DOHH2 (cell line): Measurements from ENCODE around the gene UBAP1.
"Not testable (repeated sequence)": the region's sequence is repeated elsewhere in the genome, so short reads cannot be mapped to it uniquely, and the experiment has no call there.

Experiments used
- H3F3A ChIP-seq: fragments of 200-600 bp; sonication (generic), shearing (Covaris generic); 2 replicates; pipeline ENCODE4 v1.6.0; 2016; ENCODE audit warnings: antibody characterized with exemption, mild to moderate bottlenecking; ENCODE audit not compliant: control insufficient read depth, insufficient read depth
- H3K27ac ChIP-seq: fragments of 200-600 bp; sonication (generic); 2 replicates; pipeline ENCODE4 v1.5.1; 2014; ENCODE audit warnings: low read depth, mild to moderate bottlenecking, low read length, moderate library complexity
- H3K27me3 ChIP-seq: fragments of 200-600 bp; sonication (generic); 2 replicates; pipeline ENCODE4 v1.6.1; 2014; ENCODE audit warnings: mild to moderate bottlenecking, low read length, mixed read lengths; ENCODE audit not compliant: control insufficient read depth
- H3K36me3 ChIP-seq: fragments of 200-600 bp; sonication (generic); 2 replicates; pipeline ENCODE4 v1.6.1; 2014; ENCODE audit warnings: mild to moderate bottlenecking, low read length, moderate library complexity, mixed read lengths; ENCODE audit not compliant: control insufficient read depth
- H3K4me1 ChIP-seq: fragments of 200-600 bp; sonication (generic); 2 replicates; pipeline ENCODE4 v1.6.1; 2014; ENCODE audit warnings: mild to moderate bottlenecking, low read length, mixed read lengths; ENCODE audit not compliant: control insufficient read depth
- H3K4me2 ChIP-seq: fragments of 200-600 bp; sonication (generic); 2 replicates; pipeline ENCODE4 v1.6.0; 2014; ENCODE audit warnings: mild to moderate bottlenecking, low read length, moderate library complexity
- H3K4me3 ChIP-seq: fragments of 200-600 bp; sonication (generic); 2 replicates; pipeline ENCODE4 v1.5.1; 2014; ENCODE audit warnings: mild to moderate bottlenecking, low read length, mixed read lengths
- H3K79me2 ChIP-seq: fragments of 200-600 bp; sonication (generic); 2 replicates; pipeline ENCODE4 v1.6.1; 2014; ENCODE audit warnings: mild to moderate bottlenecking, low read length, mixed read lengths; ENCODE audit not compliant: control insufficient read depth
- H3K9me2 ChIP-seq: fragments of 200-600 bp; sonication (generic); replicated peaks from 2 replicates; pipeline ENCODE4 v1.6.1; 2014; ENCODE audit warnings: mild to moderate bottlenecking, low read length, mixed read lengths; ENCODE audit not compliant: control insufficient read depth
- H3K9me3 ChIP-seq: fragments of 200-600 bp; sonication (generic); 2 replicates; pipeline ENCODE4 v1.6.1; 2014; ENCODE audit warnings: antibody characterized with exemption, low read length, mixed read lengths; ENCODE audit not compliant: control insufficient read depth, insufficient read depth
- H4K20me1 ChIP-seq: fragments of 200-600 bp; sonication (generic); 2 replicates; pipeline ENCODE4 v1.6.0; 2014; ENCODE audit warnings: low read depth, mild to moderate bottlenecking, antibody characterized with exemption, low read length, moderate library complexity; ENCODE audit not compliant: control insufficient read depth, insufficient read depth
- CTCF ChIP-seq: fragments of 200-600 bp; sonication (generic); IDR thresholded peaks from one replicate; pipeline ENCODE4 v1.5.1; 2014; ENCODE audit warnings: antibody characterized with exemption, mild to moderate bottlenecking, low read depth, low read length; ENCODE audit not compliant: poor library complexity, severe bottlenecking
- EZH2phosphoT487 ChIP-seq: fragments of 200-600 bp; sonication (generic); IDR thresholded peaks from 2 replicates; pipeline ENCODE4 v1.6.1; 2017; ENCODE audit warnings: borderline replicate concordance, mild to moderate bottlenecking, antibody characterized with exemption, low read length, moderate library complexity, mixed read lengths

UBAP1 gene

GRCh38 chr9:34134521-34134920 is 44.3 kb upstream of the UBAP1 start:
- Histone ChIP-seq H3K36me3 (no peaks in the 10 kb centered on the region), H3K4me2 (no peak overlapping the region), H3F3A (no peaks in the 10 kb centered on the region), H3K27ac (no peak overlapping the region), H3K9me3 (no peaks in the 10 kb centered on the region), H3K27me3 (no peaks in the 10 kb centered on the region), H3K79me2 (no peaks in the 10 kb centered on the region), H3K4me3 (no peak overlapping the region), H3K9me2 (no peaks in the 10 kb centered on the region), H4K20me1 (no peaks in the 10 kb centered on the region), H3K4me1 (peaks cover 11% of the 10 kb centered on the region)
- TF ChIP-seq EZH2phosphoT487 (no peak), CTCF (no peak)

GRCh38 chr9:34138644-34139043 is 40.2 kb upstream of the UBAP1 start:
- not testable (repeated sequence) for H3K9me3 ChIP-seq, H3K9me2 ChIP-seq, H3K4me2 ChIP-seq, H3K4me3 ChIP-seq, H3K4me1 ChIP-seq, H3K36me3 ChIP-seq, H3F3A ChIP-seq, H4K20me1 ChIP-seq, H3K79me2 ChIP-seq, H3K27me3 ChIP-seq, H3K27ac ChIP-seq

GRCh38 chr9:34139477-34140146 is 39.2 kb upstream of the UBAP1 start:
- Histone ChIP-seq H3K27me3 (no peaks in the 10 kb centered on the region), H3K4me1 (no peaks in the 10 kb centered on the region), H3K9me2 (no peaks in the 10 kb centered on the region), H3K4me2 (no peak overlapping the region), H3K9me3 (no peaks in the 10 kb centered on the region), H3K79me2 (no peaks in the 10 kb centered on the region), H3K27ac (no peak overlapping the region), H3K36me3 (no peaks in the 10 kb centered on the region), H4K20me1 (no peaks in the 10 kb centered on the region), H3K4me3 (no peak overlapping the region), H3F3A (no peaks in the 10 kb centered on the region)
- TF ChIP-seq EZH2phosphoT487 (no peak), CTCF (peak; percentile 32)

GRCh38 chr9:34140853-34141252 is 38.0 kb upstream of the UBAP1 start:
- no peaks in the 10 kb centered on the region for H3K9me3 ChIP-seq
- no peak overlapping the region for H3K4me2 ChIP-seq
- no peak for TF ChIP-seq EZH2phosphoT487
- TF ChIP-seq CTCF, result no peak
- H3K36me3 ChIP-seq, result no peaks in the 10 kb centered on the region
- no peak overlapping the region for H3K4me3 ChIP-seq
- H3K27ac ChIP-seq, result no peak overlapping the region
- no peaks in the 10 kb centered on the region for H3K4me1 ChIP-seq
- H3K9me2 ChIP-seq, result no peaks in the 10 kb centered on the region
- no peaks in the 10 kb centered on the region for H3K27me3 ChIP-seq
- H4K20me1 ChIP-seq, result no peaks in the 10 kb centered on the region
- no peaks in the 10 kb centered on the region for H3F3A ChIP-seq
- no peaks in the 10 kb centered on the region for H3K79me2 ChIP-seq
